ENCODE results near the gene PRUNE2.
"Not testable (repeated sequence)": the region's sequence is repeated elsewhere in the genome, so short reads cannot be mapped to it uniquely, and the experiment has no call there.

The PRUNE2 gene

GRCh38 chr9:76618762-76619161, 287.2 kb downstream of the PRUNE2 start:
- no peak for DNase-seq

- no peak for DNase-seq
Measured at GRCh38 chr9:76617497-76618175, 288.3 kb downstream of the PRUNE2 start.

GRCh38 chr9:76616780-76617179, 289.1 kb downstream of the PRUNE2 start:
- no peak for DNase-seq

GRCh38 chr9:76615177-76615603, 290.7 kb downstream of the PRUNE2 start:
- no peak for DNase-seq

GRCh38 chr9:76613974-76614373, 291.9 kb downstream of the PRUNE2 start:
- no peak for DNase-seq

- no peak for DNase-seq
Measured at GRCh38 chr9:76613150-76613781, 292.6 kb downstream of the PRUNE2 start.

- DNase-seq, result no peak
Measured at GRCh38 chr9:76610011-76610352, 295.9 kb downstream of the PRUNE2 start.

- no peak for DNase-seq
Measured at GRCh38 chr9:76609285-76610010, 296.5 kb downstream of the PRUNE2 start.

GRCh38 chr9:76608575-76609273, 297.2 kb downstream of the PRUNE2 start:
- DNase-seq, result no peak

- no peak for DNase-seq
Measured at GRCh38 chr9:76607730-76608436, 298.0 kb downstream of the PRUNE2 start.

- no peak for DNase-seq
Measured at GRCh38 chr9:76605321-76605900, 300.5 kb downstream of the PRUNE2 start.

- no peak for DNase-seq
Measured at GRCh38 chr9:76603931-76604570, 301.9 kb downstream of the PRUNE2 start.

- no peak for DNase-seq
Measured at GRCh38 chr9:76603448-76603895, 302.4 kb downstream of the PRUNE2 start.

GRCh38 chr9:76602199-76602598, 303.7 kb downstream of the PRUNE2 start:
- no peak for DNase-seq

- DNase-seq, result no peak
Measured at GRCh38 chr9:76600007-76600615, 305.8 kb downstream of the PRUNE2 start.

- DNase-seq, result no peak
Measured at GRCh38 chr9:76598981-76599380, 306.9 kb downstream of the PRUNE2 start.

GRCh38 chr9:76595645-76596044, 310.3 kb downstream of the PRUNE2 start:
- no peak for DNase-seq

- DNase-seq, result no peak
Measured at GRCh38 chr9:76594764-76595424, 311.0 kb downstream of the PRUNE2 start.

- not testable (repeated sequence) for DNase-seq
Measured at GRCh38 chr9:76593961-76594735, 311.8 kb downstream of the PRUNE2 start.

- no peak for DNase-seq
Measured at GRCh38 chr9:76592974-76593347, 313.0 kb downstream of the PRUNE2 start.
